HS-5 (cell line): ENCODE measurements around the gene HTRA2.

ENCODE experiments used
- DNase-seq: peaks from one replicate; pipeline ENCODE4 v3.0.0-alpha.2; 2012; ENCODE audit warnings: low read depth

The HTRA2 gene

GRCh38 chr2:74562126-74562775, 32.5 kb downstream of the HTRA2 start:
- DNase-seq = no peak

GRCh38 chr2:74564222-74564621, 34.5 kb downstream of the HTRA2 start:
- peak; percentile 74 for DNase-seq

- DNase-seq = no peak
Observed at GRCh38 chr2:74566076-74566753, 36.5 kb downstream of the HTRA2 start.

GRCh38 chr2:74566754-74567085, 37.0 kb downstream of the HTRA2 start:
- DNase-seq = peak; percentile 89

- peak; percentile 91 for DNase-seq
Observed at GRCh38 chr2:74567881-74568280, 38.1 kb downstream of the HTRA2 start.

GRCh38 chr2:74569686-74570085, 40.0 kb downstream of the HTRA2 start:
- no peak for DNase-seq

GRCh38 chr2:74571058-74571457, 41.3 kb downstream of the HTRA2 start:
- DNase-seq = no peak

- DNase-seq = no peak
Observed at GRCh38 chr2:74572178-74572925, 42.6 kb downstream of the HTRA2 start.

GRCh38 chr2:74573747-74574562, 44.2 kb downstream of the HTRA2 start:
- peak; percentile 82 for DNase-seq

- DNase-seq = no peak
Observed at GRCh38 chr2:74575320-74575719, 45.6 kb downstream of the HTRA2 start.

- DNase-seq = no peak
Observed at GRCh38 chr2:74576211-74576862, 46.6 kb downstream of the HTRA2 start.

GRCh38 chr2:74576863-74577229, 47.1 kb downstream of the HTRA2 start:
- no peak for DNase-seq

- DNase-seq = no peak
Observed at GRCh38 chr2:74577448-74577847, 47.7 kb downstream of the HTRA2 start.

- DNase-seq = no peak
Observed at GRCh38 chr2:74578408-74578807, 48.7 kb downstream of the HTRA2 start.

- no peak for DNase-seq
Observed at GRCh38 chr2:74581463-74581862, 51.7 kb downstream of the HTRA2 start.

GRCh38 chr2:74582184-74582583, 52.5 kb downstream of the HTRA2 start:
- DNase-seq = no peak
